ENCODE results near the gene ADD3.
A peak's percentile ranks its signal among the peaks of the same experiment; 100 is the strongest.

ADD3 gene

DNA sequence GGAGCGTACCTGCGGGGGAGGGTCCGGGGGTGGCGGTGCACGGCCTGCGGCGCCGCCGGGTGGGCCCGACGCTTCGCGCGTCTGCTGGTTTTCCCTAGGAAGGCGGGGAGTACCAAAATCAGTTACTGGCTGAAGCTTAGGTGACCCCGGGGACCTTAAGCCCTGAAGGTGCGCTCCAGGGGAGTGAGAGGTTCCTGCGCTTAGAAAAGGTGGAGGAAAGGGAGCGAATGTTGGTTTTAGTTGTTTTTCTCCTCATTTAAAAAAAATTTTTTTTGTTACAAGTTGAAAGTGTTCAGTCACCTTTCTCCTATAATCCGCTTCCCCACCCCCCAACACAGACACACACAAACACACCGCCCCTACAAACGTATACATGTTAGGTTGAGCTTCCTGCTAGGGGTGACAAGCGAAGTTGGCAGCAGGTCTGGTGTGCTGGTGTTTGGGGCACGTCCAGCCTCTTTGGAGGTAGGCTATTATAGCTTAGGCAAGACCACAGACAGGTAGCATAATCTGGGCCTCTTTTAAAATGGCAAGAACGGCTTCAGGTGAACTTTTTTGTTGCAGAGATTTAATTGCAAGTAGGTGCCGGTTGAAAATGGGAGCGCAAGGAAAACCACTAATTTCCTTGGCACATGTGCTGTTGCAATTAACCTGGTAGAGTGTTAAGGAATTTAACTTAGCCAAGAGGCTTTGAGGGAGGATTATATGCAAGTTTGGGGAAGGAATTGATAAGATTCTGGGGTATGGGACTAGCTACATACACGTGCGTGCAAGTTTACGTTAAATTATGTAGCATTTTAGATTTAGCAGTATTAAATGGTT lies 945 bp downstream of the ADD3 start (continued):
- TF ChIP-seq, protein P1, sequence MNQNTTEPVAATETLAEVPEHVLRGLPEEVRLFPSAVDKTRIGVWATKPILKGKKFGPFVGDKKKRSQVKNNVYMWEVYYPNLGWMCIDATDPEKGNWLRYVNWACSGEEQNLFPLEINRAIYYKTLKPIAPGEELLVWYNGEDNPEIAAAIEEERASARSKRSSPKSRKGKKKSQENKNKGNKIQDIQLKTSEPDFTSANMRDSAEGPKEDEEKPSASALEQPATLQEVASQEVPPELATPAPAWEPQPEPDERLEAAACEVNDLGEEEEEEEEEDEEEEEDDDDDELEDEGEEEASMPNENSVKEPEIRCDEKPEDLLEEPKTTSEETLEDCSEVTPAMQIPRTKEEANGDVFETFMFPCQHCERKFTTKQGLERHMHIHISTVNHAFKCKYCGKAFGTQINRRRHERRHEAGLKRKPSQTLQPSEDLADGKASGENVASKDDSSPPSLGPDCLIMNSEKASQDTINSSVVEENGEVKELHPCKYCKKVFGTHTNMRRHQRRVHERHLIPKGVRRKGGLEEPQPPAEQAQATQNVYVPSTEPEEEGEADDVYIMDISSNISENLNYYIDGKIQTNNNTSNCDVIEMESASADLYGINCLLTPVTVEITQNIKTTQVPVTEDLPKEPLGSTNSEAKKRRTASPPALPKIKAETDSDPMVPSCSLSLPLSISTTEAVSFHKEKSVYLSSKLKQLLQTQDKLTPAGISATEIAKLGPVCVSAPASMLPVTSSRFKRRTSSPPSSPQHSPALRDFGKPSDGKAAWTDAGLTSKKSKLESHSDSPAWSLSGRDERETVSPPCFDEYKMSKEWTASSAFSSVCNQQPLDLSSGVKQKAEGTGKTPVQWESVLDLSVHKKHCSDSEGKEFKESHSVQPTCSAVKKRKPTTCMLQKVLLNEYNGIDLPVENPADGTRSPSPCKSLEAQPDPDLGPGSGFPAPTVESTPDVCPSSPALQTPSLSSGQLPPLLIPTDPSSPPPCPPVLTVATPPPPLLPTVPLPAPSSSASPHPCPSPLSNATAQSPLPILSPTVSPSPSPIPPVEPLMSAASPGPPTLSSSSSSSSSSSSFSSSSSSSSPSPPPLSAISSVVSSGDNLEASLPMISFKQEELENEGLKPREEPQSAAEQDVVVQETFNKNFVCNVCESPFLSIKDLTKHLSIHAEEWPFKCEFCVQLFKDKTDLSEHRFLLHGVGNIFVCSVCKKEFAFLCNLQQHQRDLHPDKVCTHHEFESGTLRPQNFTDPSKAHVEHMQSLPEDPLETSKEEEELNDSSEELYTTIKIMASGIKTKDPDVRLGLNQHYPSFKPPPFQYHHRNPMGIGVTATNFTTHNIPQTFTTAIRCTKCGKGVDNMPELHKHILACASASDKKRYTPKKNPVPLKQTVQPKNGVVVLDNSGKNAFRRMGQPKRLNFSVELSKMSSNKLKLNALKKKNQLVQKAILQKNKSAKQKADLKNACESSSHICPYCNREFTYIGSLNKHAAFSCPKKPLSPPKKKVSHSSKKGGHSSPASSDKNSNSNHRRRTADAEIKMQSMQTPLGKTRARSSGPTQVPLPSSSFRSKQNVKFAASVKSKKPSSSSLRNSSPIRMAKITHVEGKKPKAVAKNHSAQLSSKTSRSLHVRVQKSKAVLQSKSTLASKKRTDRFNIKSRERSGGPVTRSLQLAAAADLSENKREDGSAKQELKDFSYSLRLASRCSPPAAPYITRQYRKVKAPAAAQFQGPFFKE (tag by site-specific recombination; IDR thresholded peaks at IDR 0.05; ENCODE audit: borderline replicate concordance): no peak
- no peak for TF ChIP-seq ZNF292 (tag by site-specific recombination; IDR thresholded peaks at IDR 0.05; ENCODE audit: borderline replicate concordance, low read depth)
- no peak for TF ChIP-seq KLF8 (tag by site-specific recombination; IDR thresholded peaks at IDR 0.05)
- no peak for TF ChIP-seq ZNF843 (tag by site-specific recombination; IDR thresholded peaks at IDR 0.05)
- TF ChIP-seq, protein P2, sequence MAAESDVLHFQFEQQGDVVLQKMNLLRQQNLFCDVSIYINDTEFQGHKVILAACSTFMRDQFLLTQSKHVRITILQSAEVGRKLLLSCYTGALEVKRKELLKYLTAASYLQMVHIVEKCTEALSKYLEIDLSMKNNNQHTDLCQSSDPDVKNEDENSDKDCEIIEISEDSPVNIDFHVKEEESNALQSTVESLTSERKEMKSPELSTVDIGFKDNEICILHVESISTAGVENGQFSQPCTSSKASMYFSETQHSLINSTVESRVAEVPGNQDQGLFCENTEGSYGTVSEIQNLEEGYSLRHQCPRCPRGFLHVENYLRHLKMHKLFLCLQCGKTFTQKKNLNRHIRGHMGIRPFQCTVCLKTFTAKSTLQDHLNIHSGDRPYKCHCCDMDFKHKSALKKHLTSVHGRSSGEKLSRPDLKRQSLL (tag by site-specific recombination; IDR thresholded peaks at IDR 0.05): no peak
- TF ChIP-seq, protein P3, sequence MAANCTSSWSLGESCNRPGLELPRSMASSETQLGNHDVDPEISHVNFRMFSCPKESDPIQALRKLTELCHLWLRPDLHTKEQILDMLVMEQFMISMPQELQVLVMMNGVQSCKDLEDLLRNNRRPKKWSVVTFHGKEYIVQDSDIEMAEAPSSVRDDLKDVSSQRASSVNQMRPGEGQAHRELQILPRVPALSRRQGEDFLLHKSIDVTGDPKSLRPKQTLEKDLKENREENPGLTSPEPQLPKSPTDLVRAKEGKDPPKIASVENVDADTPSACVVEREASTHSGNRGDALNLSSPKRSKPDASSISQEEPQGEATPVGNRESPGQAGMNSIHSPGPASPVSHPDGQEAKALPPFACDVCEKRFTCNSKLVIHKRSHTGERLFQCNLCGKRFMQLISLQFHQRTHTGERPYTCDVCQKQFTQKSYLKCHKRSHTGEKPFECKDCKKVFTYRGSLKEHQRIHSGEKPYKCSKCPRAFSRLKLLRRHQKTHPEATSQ (tag by site-specific recombination; IDR thresholded peaks at IDR 0.05): no peak
- 0 out of 2 replicates have a peak, but pooled peaks have one; percentile 37 for TF ChIP-seq ZEB2 (tag by site-specific recombination; IDR thresholded peaks at IDR 0.05)
- TF ChIP-seq ZNF140 (tag by site-specific recombination; IDR thresholded peaks at IDR 0.05): no peak
- TF ChIP-seq ZNF335 (tag by site-specific recombination; conservative IDR thresholded peaks at IDR 0.05): peak; percentile 90
- TF ChIP-seq ZBTB48 (tag by site-specific recombination; IDR thresholded peaks at IDR 0.05): 0 out of 2 replicates have a peak, but pooled peaks have one; percentile 19
- no peak for TF ChIP-seq TRIM28 (IDR thresholded peaks at IDR 0.05; ENCODE audit: borderline replicate concordance, low read length)
- TF ChIP-seq, protein P4, sequence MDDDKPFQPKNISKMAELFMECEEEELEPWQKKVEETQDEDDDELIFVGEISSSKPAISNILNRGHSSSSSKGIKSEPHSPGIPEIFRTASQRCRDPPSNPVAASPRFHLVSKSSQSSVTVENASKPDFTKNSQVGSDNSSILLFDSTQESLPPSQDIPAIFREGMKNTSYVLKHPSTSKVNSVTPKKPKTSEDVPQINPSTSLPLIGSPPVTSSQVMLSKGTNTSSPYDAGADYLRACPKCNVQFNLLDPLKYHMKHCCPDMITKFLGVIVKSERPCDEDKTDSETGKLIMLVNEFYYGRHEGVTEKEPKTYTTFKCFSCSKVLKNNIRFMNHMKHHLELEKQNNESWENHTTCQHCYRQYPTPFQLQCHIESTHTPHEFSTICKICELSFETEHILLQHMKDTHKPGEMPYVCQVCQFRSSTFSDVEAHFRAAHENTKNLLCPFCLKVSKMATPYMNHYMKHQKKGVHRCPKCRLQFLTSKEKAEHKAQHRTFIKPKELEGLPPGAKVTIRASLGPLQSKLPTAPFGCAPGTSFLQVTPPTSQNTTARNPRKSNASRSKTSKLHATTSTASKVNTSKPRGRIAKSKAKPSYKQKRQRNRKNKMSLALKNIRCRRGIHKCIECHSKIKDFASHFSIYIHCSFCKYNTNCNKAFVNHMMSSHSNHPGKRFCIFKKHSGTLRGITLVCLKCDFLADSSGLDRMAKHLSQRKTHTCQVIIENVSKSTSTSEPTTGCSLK (tag by site-specific recombination; IDR thresholded peaks at IDR 0.05): no peak
- no peak for TF ChIP-seq ZNF274 (IDR thresholded peaks at IDR 0.05; ENCODE audit: low read length)
- no peak for TF ChIP-seq ZNF274 (tag by site-specific recombination; IDR thresholded peaks at IDR 0.05; ENCODE audit: borderline replicate concordance)
- TF ChIP-seq MZF1 (tag by site-specific recombination; IDR thresholded peaks at IDR 0.05; ENCODE audit: borderline replicate concordance): no peak
- TF ChIP-seq SP3 (tag by site-specific recombination; IDR thresholded peaks at IDR 0.05): no peak; the same call in 1 of the 2 replicates
- TF ChIP-seq ZFHX2 (tag by site-specific recombination; conservative IDR thresholded peaks at IDR 0.05): peak; percentile 93; the same call in 1 of the 2 replicates
- TF ChIP-seq ZNF366 (tag by site-specific recombination; conservative IDR thresholded peaks at IDR 0.05): no peak
- TF ChIP-seq, protein P5, sequence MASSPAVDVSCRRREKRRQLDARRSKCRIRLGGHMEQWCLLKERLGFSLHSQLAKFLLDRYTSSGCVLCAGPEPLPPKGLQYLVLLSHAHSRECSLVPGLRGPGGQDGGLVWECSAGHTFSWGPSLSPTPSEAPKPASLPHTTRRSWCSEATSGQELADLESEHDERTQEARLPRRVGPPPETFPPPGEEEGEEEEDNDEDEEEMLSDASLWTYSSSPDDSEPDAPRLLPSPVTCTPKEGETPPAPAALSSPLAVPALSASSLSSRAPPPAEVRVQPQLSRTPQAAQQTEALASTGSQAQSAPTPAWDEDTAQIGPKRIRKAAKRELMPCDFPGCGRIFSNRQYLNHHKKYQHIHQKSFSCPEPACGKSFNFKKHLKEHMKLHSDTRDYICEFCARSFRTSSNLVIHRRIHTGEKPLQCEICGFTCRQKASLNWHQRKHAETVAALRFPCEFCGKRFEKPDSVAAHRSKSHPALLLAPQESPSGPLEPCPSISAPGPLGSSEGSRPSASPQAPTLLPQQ (tag by site-specific recombination; IDR thresholded peaks at IDR 0.05): peak; percentile 93
- TF ChIP-seq ZNF391 (tag by site-specific recombination; IDR thresholded peaks at IDR 0.05; ENCODE audit: borderline replicate concordance, low read depth): no peak
- TF ChIP-seq, protein P6, sequence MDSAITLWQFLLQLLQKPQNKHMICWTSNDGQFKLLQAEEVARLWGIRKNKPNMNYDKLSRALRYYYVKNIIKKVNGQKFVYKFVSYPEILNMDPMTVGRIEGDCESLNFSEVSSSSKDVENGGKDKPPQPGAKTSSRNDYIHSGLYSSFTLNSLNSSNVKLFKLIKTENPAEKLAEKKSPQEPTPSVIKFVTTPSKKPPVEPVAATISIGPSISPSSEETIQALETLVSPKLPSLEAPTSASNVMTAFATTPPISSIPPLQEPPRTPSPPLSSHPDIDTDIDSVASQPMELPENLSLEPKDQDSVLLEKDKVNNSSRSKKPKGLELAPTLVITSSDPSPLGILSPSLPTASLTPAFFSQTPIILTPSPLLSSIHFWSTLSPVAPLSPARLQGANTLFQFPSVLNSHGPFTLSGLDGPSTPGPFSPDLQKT (IDR thresholded peaks at IDR 0.05; ENCODE audit: borderline replicate concordance, low read depth, low read length): no peak
- no peak for TF ChIP-seq ZNF561 (tag by site-specific recombination; IDR thresholded peaks at IDR 0.05; ENCODE audit: borderline replicate concordance)
- 0 out of 2 replicates have a peak, but pooled peaks have one; percentile 16 for TF ChIP-seq ZNF10 (tag by site-specific recombination; IDR thresholded peaks at IDR 0.05)

All from HEK293 (cell line).